A549 (cell line): ENCODE measurements around the gene MESD. TPM values are rescaled to one million over a fixed set of nuclear protein-coding genes. Genes with fewer than 3 reads are reported as not detected.

Experiments used
- ATAC-seq, 2 experiments: fragments of 200-7000 bp in 1 of 2; fragments of >200 bp in 1 of 2; cut with Nextera tagmentation in 1 of 2; cut with Tn5 transposase in 1 of 2; 3 replicates each; pipeline versions ENCODE4 v1.8.0 to v1.9.1; 2018 to 2020; ENCODE audit warnings: mild to moderate bottlenecking in 1 of 2, moderate library complexity in 1 of 2
- CTCF ChIA-PET: fragments of 300-600 bp; sonication (Branson Sonifier 250); formaldehyde crosslinking; extraction: SDS; loops from one replicate; lab custom pipeline; 2021; ENCODE audit warnings: antibody characterized with exemption, inconsistent platforms; lab: Yijun Ruan, JAX
- POLR2A ChIA-PET: fragments of 350-600 bp; formaldehyde crosslinking; extraction: SDS; loops from one replicate; lab custom pipeline; 2021; ENCODE audit warnings: antibody characterized with exemption, inconsistent platforms; lab: Yijun Ruan, JAX
- DNase-seq, 2 experiments: peaks; one replicate each; pipeline versions ENCODE4 v3.0.0 to v3.0.0-alpha.2; 2011 to 2016; ENCODE audit warnings: low read depth in 1 of 2, low spot score in 1 of 2
- FAIRE-seq: peaks from 2 replicates; lab custom pipeline; 2011; peaks lifted over from hg19 to GRCh38; lab: Jason Lieb, UNC
- H3K27ac ChIP-seq, 2 experiments: fragments of >200 bp; sonication (Bioruptor Twin); formaldehyde crosslinking; 3 replicates each; pipeline ENCODE4 v1.5.1; 2016 to 2017
- H3K4me1 ChIP-seq: fragments of >200 bp; sonication (Bioruptor Twin); formaldehyde crosslinking; 3 replicates; pipeline ENCODE4 v1.6.1; 2016
- H3K4me2 ChIP-seq: fragments of >200 bp; sonication (Bioruptor Twin); formaldehyde crosslinking; 3 replicates; pipeline ENCODE4 v1.6.1; 2016
- H3K4me3 ChIP-seq: fragments of >200 bp; sonication (Bioruptor Twin); formaldehyde crosslinking; 3 replicates; pipeline ENCODE4 v1.5.1; 2016
- H3K9me3 ChIP-seq: fragments of >200 bp; sonication (Bioruptor Twin); formaldehyde crosslinking; 3 replicates; pipeline ENCODE4 v1.6.1; 2016
- CBX2 ChIP-seq: fragments of 200-600 bp; sonication (generic); IDR thresholded peaks from 2 replicates; pipeline ENCODE4 v1.6.1; 2016; ENCODE audit warnings: low read depth, mild to moderate bottlenecking, borderline replicate concordance
- CBX8 ChIP-seq: fragments of 200-600 bp; sonication (generic); IDR thresholded peaks from 2 replicates; pipeline ENCODE4 v1.6.1; 2016
- CTCF ChIP-seq: fragments of >200 bp; sonication (Bioruptor Twin); formaldehyde crosslinking; IDR thresholded peaks from 3 replicates; pipeline ENCODE4 v1.5.1; 2016
- E2F6 ChIP-seq: IDR thresholded peaks from 2 replicates; pipeline ENCODE4 v1.6.1; 2012; ENCODE audit warnings: low read depth, borderline replicate concordance
- FOSL2 ChIP-seq, 2 experiments: fragments of 450-650 bp in 1 of 2; fragments of >200 bp in 1 of 2; sonication (Bioruptor Twin) in 1 of 2; formaldehyde crosslinking; IDR thresholded peaks; 2 replicates each; pipeline versions ENCODE4 v1.5.0 to v1.6.1; 2016 to 2020; ENCODE audit warnings: mild to moderate bottlenecking in 1 of 2, moderate library complexity in 1 of 2
- GATA3 ChIP-seq: IDR thresholded peaks from 2 replicates; pipeline ENCODE4 v1.6.1; 2012; ENCODE audit warnings: borderline replicate concordance
- HOXA7 ChIP-seq: fragments of 250-450 bp; sonication (Bioruptor Pico); IDR thresholded peaks from 2 replicates; pipeline ENCODE4 v1.5.0; 2020; ENCODE audit warnings: mild to moderate bottlenecking, moderate library complexity
- KDM1A ChIP-seq: fragments of 200-600 bp; sonication (generic); IDR thresholded peaks from 2 replicates; pipeline ENCODE4 v1.6.1; 2016; ENCODE audit warnings: low read depth, mild to moderate bottlenecking
- MAX ChIP-seq: IDR thresholded peaks from 2 replicates; pipeline ENCODE4 v1.6.1; 2012
- MAZ ChIP-seq: fragments of 150-350 bp; IDR thresholded peaks from 2 replicates; pipeline ENCODE4 v1.6.1; 2014; ENCODE audit warnings: antibody characterized with exemption, low read depth, low read length, borderline replicate concordance
- MYC ChIP-seq: IDR thresholded peaks from 2 replicates; pipeline ENCODE4 v1.6.1; 2012; ENCODE audit warnings: mild to moderate bottlenecking, inconsistent platforms, low read length, improper control_type of control experiment, borderline replicate concordance
- POLR2A ChIP-seq: IDR thresholded peaks from 2 replicates; pipeline ENCODE4 v1.6.1; 2012; ENCODE audit warnings: mild to moderate bottlenecking, low read length
- POLR2AphosphoS2 ChIP-seq: conservative IDR thresholded peaks from 2 replicates; pipeline ENCODE4 v1.6.1; 2012; ENCODE audit warnings: low read length, improper control_type of control experiment, inconsistent platforms
- RFX5 ChIP-seq: fragments of 450-650 bp; IDR thresholded peaks from 2 replicates; pipeline ENCODE4 v1.7.1; 2014; ENCODE audit warnings: antibody characterized with exemption, mild to moderate bottlenecking, moderate library complexity
- SMC3 ChIP-seq: fragments of >200 bp; sonication (Bioruptor Twin); formaldehyde crosslinking; IDR thresholded peaks from 3 replicates; pipeline ENCODE4 v1.6.1; 2018; ENCODE audit warnings: inconsistent platforms
- SREBF2 ChIP-seq: fragments of 450-650 bp; IDR thresholded peaks from 2 replicates; pipeline ENCODE4 v1.6.1; 2014; ENCODE audit warnings: mild to moderate bottlenecking, moderate library complexity
- USF2 ChIP-seq: fragments of 450-650 bp; IDR thresholded peaks from 2 replicates; pipeline ENCODE4 v1.6.1; 2014; ENCODE audit warnings: antibody characterized with exemption
- ZNF302 ChIP-seq: fragments of 250-450 bp; sonication (Bioruptor Pico); IDR thresholded peaks from 2 replicates; pipeline ENCODE4 v1.9.0; 2021; ENCODE audit warnings: inconsistent platforms, mild to moderate bottlenecking, moderate library complexity
- WGBS: methylation state at CpG from one replicate; pipeline ENCODE4 v1.1.6; 2017; ENCODE audit errors: missing lambda C conversion rate; 5-methylcytosine and 5-hydroxymethylcytosine counted together
- polyA plus RNA-seq, 4 experiments: library from polyadenylated mRNA; depleted of rRNA in 3 of 4; stranded (reverse); fragments of >200 nt; fragmentation: RNase III in 1 of 4; extraction: RNeasy Plus Mini Kit Qiagen cat#74134 plus additional on column Dnase treatment in 1 of 4; gene quantifications; 2 replicates in 3 of 4; 3 replicates in 1 of 4; pipeline ENCODE4 v1.2.3, GENCODE V29; 2011 to 2017

Gene MESD
- polyA plus RNA-seq, 2 of the 4 experiments (the other 2 are of a cell fraction) = 35.6 to 39.4 TPM

- ChIA-PET CTCF (interaction anchor here (0.8 to 1.7 kb wide), 3 partner anchors 8 to 242 kb away, joined by 3 to 5 read pairs (median 4); partner anchors contain the start of gene CEMIP), POLR2A (no interaction called here)
- H3K27ac ChIP-seq = no peak overlapping the region
- no peaks in the 10 kb centered on the region for H3K4me1 ChIP-seq
- no peak overlapping the region for H3K4me2 ChIP-seq
- no peaks in the 10 kb centered on the region for H3K9me3 ChIP-seq
- 84% methylated on average over 7 of the region's 7 CpGs for WGBS
- FAIRE-seq (no peak), DNase-seq (no peak), ATAC-seq (no peak)
- no peak overlapping the region for H3K4me3 ChIP-seq
- TF ChIP-seq CTCF (no peak), SMC3 (no peak), GATA3 (no peak), E2F6 (no peak), POLR2A (no peak)
Measured at GRCh38 chr15:81021321-81021720, 31.7 kb upstream of the MESD start.

- TF ChIP-seq KDM1A = no peak
- peak; percentile 39; the same call in 1 of the 2 replicates for TF ChIP-seq USF2
- no peak for TF ChIP-seq CBX8
- H3K4me3 ChIP-seq = no peak overlapping the region
- ATAC-seq = no peak
- CTCF ChIA-PET = interaction anchor here (0.6 kb wide), 1 partner anchor 326 kb away, joined by 3 read pairs; no protein-coding TSS in a partner anchor
- no peaks in the 10 kb centered on the region for H3K9me3 ChIP-seq
- no peaks in the 10 kb centered on the region for H3K4me1 ChIP-seq
- DNase-seq = no peak
- H3K4me2 ChIP-seq = no peak overlapping the region
- POLR2A ChIA-PET = no interaction called here
- H3K27ac ChIP-seq = no peak overlapping the region
- no peak for FAIRE-seq
- WGBS = 72% methylated on average over 2 of the region's 2 CpGs
Measured at GRCh38 chr15:81018197-81018596, 28.6 kb upstream of the MESD start.

- ATAC-seq = no peak
- Histone ChIP-seq H3K9me3 (no peaks in the 10 kb centered on the region), H3K27ac (no peak overlapping the region), H3K4me3 (no peak overlapping the region), H3K4me1 (no peaks in the 10 kb centered on the region), H3K4me2 (no peak overlapping the region)
- CTCF ChIA-PET = interaction anchor here (0.5 to 0.9 kb wide), 2 partner anchors 251 to 511 kb away, joined by 3 read pairs; no protein-coding TSS in a partner anchor
- TF ChIP-seq MAX (no peak), MAZ (no peak), POLR2AphosphoS2 (no peak), RFX5 (no peak), SREBF2 (no peak), GATA3 (no peak), MYC (no peak), ZNF302 (CRISPR knock-in tag) (no peak), CBX2 (no peak), FOSL2 (IDR thresholded peaks at IDR 0.05) (no peak), FOSL2 (CRISPR knock-in tag; IDR thresholded peaks at IDR 0.05) (no peak), HOXA7 (CRISPR knock-in tag) (no peak)
- DNase-seq = no peak
- 10% methylated on average over 1 of the region's 1 CpG for WGBS
- FAIRE-seq = no peak
- POLR2A ChIA-PET = interaction anchor here (0.6 kb wide), 1 partner anchor 15 kb away, joined by 3 read pairs; no protein-coding TSS in a partner anchor
Measured at GRCh38 chr15:81016489-81017068, 27.0 kb upstream of the MESD start.
